ENCODE results near the gene GON4L.
A peak's percentile ranks its signal among the peaks of the same experiment; 100 is the strongest.
"Not testable (repeated sequence)": the region's sequence is repeated elsewhere in the genome, so short reads cannot be mapped to it uniquely, and the experiment has no call there.

GON4L gene

DNA sequence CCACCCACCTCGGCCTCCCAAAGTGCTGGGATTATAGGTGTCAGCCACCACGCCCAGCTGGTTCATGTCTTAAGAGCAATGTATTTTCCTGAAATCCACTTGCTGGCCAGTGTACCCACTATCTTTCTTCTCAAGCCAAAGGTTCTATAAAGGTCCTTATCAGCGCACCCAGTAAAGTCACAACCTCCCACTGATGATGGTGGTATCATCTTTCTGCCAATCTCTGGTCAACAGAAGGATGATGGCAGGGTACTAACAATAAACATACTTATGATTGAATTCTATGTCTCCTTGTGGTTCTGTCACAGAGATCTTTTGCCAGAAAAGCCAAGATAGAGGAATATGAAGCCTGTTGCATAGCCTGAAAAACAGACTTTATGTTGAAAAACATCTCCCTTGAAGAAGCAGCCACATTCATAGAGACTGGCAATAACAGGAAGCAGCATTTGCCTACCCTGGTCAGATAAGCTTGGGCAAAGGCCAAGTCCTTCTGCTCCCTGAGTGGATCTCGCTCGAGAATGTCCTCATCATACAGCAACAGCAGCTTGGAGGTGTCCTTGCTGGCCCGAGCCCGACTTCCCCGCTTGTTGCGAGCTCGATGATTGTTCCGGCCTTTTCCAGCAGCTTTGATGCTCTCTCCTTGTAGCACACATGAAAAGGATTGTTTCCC is 95.1 kb downstream of the GON4L start:
- H3K27me3 ChIP-seq (ENCODE audit: insufficient read depth, low read depth): no peaks in the 10 kb centered on the region
- no peak overlapping the region for H3K4me2 ChIP-seq
- H3K4me3 ChIP-seq (IDR thresholded peaks at IDR 0.05; ENCODE audit: insufficient read depth, low read depth, low read length): no peak overlapping the region
- H3K27ac ChIP-seq: no peak overlapping the region
- H3K9ac ChIP-seq: no peak overlapping the region
- peaks cover 9% of the 10 kb centered on the region; the same call in 1 of the 2 replicates for H3K36me3 ChIP-seq (ENCODE audit: insufficient read depth)
- H4K20me1 ChIP-seq (ENCODE audit: insufficient read depth): no peaks in the 10 kb centered on the region
- TF ChIP-seq, protein P1, sequence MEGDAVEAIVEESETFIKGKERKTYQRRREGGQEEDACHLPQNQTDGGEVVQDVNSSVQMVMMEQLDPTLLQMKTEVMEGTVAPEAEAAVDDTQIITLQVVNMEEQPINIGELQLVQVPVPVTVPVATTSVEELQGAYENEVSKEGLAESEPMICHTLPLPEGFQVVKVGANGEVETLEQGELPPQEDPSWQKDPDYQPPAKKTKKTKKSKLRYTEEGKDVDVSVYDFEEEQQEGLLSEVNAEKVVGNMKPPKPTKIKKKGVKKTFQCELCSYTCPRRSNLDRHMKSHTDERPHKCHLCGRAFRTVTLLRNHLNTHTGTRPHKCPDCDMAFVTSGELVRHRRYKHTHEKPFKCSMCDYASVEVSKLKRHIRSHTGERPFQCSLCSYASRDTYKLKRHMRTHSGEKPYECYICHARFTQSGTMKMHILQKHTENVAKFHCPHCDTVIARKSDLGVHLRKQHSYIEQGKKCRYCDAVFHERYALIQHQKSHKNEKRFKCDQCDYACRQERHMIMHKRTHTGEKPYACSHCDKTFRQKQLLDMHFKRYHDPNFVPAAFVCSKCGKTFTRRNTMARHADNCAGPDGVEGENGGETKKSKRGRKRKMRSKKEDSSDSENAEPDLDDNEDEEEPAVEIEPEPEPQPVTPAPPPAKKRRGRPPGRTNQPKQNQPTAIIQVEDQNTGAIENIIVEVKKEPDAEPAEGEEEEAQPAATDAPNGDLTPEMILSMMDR (conservative IDR thresholded peaks at IDR 0.05; ENCODE audit: low read depth, low read length): no peak
- no peaks in the 10 kb centered on the region for H3K79me2 ChIP-seq (ENCODE audit: insufficient read depth, low read depth)
- H3K4me1 ChIP-seq (ENCODE audit: low read depth, poor library complexity, severe bottlenecking): no peaks in the 10 kb centered on the region
- no peak overlapping the region for H2AFZ ChIP-seq (ENCODE audit: low read depth)

DNA sequence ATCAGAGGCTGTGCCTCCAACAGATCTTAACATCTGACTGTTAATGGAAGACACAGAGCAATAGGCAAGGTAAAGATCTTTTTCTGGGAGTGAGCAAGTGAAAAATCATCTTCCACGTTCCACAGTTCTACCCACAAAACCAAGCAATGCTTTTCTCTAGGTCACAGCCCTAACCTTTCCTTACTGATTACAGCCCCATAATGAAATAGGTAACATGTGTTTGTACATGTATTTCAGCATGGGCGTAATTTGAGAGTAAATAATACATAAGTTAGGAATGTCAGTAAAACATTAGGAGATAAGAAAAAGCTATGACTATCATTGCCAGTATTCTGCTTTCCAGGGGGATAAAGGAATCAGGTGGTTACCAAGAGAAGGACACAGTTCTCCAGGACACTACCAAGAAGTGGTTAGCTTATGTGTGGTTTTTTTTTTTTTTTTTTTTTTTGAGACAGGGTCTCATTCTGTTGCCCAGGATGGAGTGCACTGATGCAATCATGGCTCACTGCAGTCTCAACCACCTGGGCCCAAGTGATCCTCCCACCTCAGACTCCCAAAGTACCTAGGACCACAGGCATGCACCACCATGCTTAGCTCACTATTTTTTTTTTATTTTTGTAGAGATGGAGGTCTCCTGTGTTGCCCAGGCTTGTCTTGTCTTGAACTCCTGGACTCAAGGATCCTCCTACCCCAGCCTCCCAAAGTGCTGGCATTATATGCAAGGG is 96.1 kb downstream of the GON4L start:
- no peaks in the 10 kb centered on the region for H3K27me3 ChIP-seq (ENCODE audit: insufficient read depth, low read depth)
- H3K36me3 ChIP-seq (ENCODE audit: insufficient read depth): peaks cover 4% of the 10 kb centered on the region; the same call in 1 of the 2 replicates
- no peaks in the 10 kb centered on the region for H3K79me2 ChIP-seq (ENCODE audit: insufficient read depth, low read depth)
- TF ChIP-seq, protein P1 (conservative IDR thresholded peaks at IDR 0.05; ENCODE audit: low read depth, low read length): no peak
- no peak overlapping the region for H3K4me2 ChIP-seq
- H4K20me1 ChIP-seq (ENCODE audit: insufficient read depth): no peaks in the 10 kb centered on the region
- H3K4me3 ChIP-seq (IDR thresholded peaks at IDR 0.05; ENCODE audit: insufficient read depth, low read depth, low read length): no peak overlapping the region
- H3K9ac ChIP-seq: no peak overlapping the region
- no peaks in the 10 kb centered on the region for H3K4me1 ChIP-seq (ENCODE audit: low read depth, poor library complexity, severe bottlenecking)
- no peak overlapping the region for H2AFZ ChIP-seq (ENCODE audit: low read depth)
- no peak overlapping the region for H3K27ac ChIP-seq

DNA sequence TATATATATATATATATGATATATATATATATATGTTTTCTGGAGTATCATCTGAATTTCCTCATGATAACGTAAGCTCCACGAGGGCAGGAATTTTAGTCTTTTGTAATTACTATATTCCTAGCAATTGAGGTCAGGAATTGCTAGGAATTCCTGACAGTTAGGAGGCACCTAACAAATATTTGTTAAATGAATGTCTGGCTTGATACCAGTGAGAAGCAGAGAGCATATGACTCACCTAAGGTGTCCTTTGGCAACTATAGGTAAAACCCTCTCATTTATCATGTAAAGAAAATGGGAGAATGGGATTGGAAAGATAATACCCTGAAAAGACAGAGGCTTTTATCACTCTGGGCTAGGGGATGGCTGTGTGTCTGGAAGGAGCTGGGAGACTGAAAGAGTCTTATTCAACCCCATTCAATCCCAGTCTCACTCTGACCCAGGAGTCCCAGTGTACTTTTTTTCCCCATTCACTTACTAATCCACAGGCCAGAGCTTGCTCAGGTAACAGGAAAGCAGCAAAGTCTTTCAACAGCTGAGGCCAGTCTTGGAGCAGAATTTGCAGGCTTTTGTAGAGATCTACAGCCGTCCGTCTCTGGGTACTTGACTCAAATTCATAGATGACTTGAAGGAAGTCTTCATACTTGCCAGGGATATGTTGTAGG is 96.9 kb downstream of the GON4L start:
- no peak overlapping the region for H3K27ac ChIP-seq
- no peaks in the 10 kb centered on the region for H3K4me1 ChIP-seq (ENCODE audit: low read depth, poor library complexity, severe bottlenecking)
- peaks cover 4% of the 10 kb centered on the region; the same call in 1 of the 2 replicates for H3K36me3 ChIP-seq (ENCODE audit: insufficient read depth)
- H3K4me2 ChIP-seq: no peak overlapping the region
- H2AFZ ChIP-seq (ENCODE audit: low read depth): no peak overlapping the region
- TF ChIP-seq, protein P1 (conservative IDR thresholded peaks at IDR 0.05; ENCODE audit: low read depth, low read length): no peak
- H3K9ac ChIP-seq: no peak overlapping the region
- H3K4me3 ChIP-seq (IDR thresholded peaks at IDR 0.05; ENCODE audit: insufficient read depth, low read depth, low read length): no peak overlapping the region
- H3K79me2 ChIP-seq (ENCODE audit: insufficient read depth, low read depth): no peaks in the 10 kb centered on the region
- H4K20me1 ChIP-seq (ENCODE audit: insufficient read depth): no peaks in the 10 kb centered on the region
- H3K27me3 ChIP-seq (ENCODE audit: insufficient read depth, low read depth): no peaks in the 10 kb centered on the region

DNA sequence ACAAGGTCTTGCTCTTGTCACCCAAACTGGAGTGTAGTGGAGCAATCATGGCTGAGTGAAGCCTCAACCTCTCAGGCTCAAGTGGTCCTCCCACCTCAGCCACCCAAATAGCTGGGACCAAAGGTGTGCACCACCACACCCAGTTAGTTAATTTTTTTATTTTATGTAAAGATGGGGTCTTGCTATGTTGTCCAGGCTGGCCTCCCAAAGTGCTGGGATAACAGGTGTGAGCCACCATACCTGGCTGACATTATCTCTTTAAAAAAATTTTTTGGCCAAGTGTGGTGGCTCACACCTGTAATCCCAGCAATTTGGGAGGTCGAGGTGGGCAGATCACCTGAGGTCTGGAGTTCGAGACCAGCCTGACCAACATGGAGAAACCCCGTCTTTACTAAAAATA is 98.0 kb downstream of the GON4L start:
- H3K36me3 ChIP-seq (ENCODE audit: insufficient read depth); H3K27ac ChIP-seq; H3K4me1 ChIP-seq (ENCODE audit: low read depth, poor library complexity, severe bottlenecking): not testable (repeated sequence)

DNA sequence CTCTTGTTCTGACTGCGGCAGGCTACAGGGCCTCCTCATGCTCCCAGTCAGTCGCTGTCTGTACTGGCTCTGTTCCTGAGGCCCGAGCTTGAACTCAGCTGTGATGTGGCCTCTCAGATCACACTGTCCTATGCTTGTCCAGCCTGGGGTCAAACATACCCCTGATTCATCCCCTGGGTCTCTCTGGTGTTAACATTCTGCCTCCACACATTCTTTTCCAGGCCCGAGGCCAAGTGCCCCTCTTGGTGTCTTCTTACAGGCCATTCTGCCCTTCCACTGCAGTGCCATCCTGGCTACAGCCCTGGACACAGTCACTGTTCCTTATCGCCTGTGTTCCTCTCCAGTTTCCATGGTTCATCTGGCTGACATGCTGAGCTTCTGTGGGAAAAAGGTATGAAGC is 108.9 kb downstream of the GON4L start:
- not testable (repeated sequence) for H2AFZ ChIP-seq (ENCODE audit: low read depth); H3K4me3 ChIP-seq (IDR thresholded peaks at IDR 0.05; ENCODE audit: insufficient read depth, low read depth, low read length); H3K79me2 ChIP-seq (ENCODE audit: insufficient read depth, low read depth); H3K27me3 ChIP-seq (ENCODE audit: insufficient read depth, low read depth); H3K27ac ChIP-seq; H3K9ac ChIP-seq; H4K20me1 ChIP-seq (ENCODE audit: insufficient read depth); H3K4me2 ChIP-seq; H3K36me3 ChIP-seq (ENCODE audit: insufficient read depth)
- H3K4me1 ChIP-seq (ENCODE audit: low read depth, poor library complexity, severe bottlenecking): peaks cover 21% of the 10 kb centered on the region

More for the DNA sequence above, 98.0 kb downstream of the GON4L start:
- H2AFZ ChIP-seq (ENCODE audit: low read depth); H3K9ac ChIP-seq; H4K20me1 ChIP-seq (ENCODE audit: insufficient read depth); H3K79me2 ChIP-seq (ENCODE audit: insufficient read depth, low read depth); H3K4me3 ChIP-seq (IDR thresholded peaks at IDR 0.05; ENCODE audit: insufficient read depth, low read depth, low read length); H3K27me3 ChIP-seq (ENCODE audit: insufficient read depth, low read depth); H3K4me2 ChIP-seq: not testable (repeated sequence)

DNA sequence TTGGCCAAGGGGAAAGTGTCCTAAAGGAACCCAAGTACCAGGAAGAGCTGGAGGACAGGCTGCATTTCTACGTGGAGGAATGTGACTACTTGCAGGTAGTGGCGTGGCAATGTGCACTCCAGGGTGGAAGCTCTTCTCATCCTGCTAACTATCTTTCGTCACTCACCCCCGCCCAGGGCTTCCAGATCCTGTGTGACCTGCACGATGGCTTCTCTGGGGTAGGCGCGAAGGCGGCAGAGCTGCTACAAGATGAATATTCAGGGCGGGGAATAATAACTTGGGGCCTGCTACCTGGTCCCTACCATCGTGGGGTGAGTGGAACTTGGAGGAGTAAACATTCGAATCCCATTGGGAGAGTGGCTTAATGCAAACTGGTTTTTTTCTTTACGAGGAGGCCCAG is 109.4 kb downstream of the GON4L start:
- not testable (repeated sequence) for H3K4me2 ChIP-seq; H3K36me3 ChIP-seq (ENCODE audit: insufficient read depth); H4K20me1 ChIP-seq (ENCODE audit: insufficient read depth); H3K4me3 ChIP-seq (IDR thresholded peaks at IDR 0.05; ENCODE audit: insufficient read depth, low read depth, low read length); H3K79me2 ChIP-seq (ENCODE audit: insufficient read depth, low read depth); H3K27ac ChIP-seq; H3K9ac ChIP-seq; H2AFZ ChIP-seq (ENCODE audit: low read depth); H3K27me3 ChIP-seq (ENCODE audit: insufficient read depth, low read depth)
- peaks cover 21% of the 10 kb centered on the region for H3K4me1 ChIP-seq (ENCODE audit: low read depth, poor library complexity, severe bottlenecking)

DNA sequence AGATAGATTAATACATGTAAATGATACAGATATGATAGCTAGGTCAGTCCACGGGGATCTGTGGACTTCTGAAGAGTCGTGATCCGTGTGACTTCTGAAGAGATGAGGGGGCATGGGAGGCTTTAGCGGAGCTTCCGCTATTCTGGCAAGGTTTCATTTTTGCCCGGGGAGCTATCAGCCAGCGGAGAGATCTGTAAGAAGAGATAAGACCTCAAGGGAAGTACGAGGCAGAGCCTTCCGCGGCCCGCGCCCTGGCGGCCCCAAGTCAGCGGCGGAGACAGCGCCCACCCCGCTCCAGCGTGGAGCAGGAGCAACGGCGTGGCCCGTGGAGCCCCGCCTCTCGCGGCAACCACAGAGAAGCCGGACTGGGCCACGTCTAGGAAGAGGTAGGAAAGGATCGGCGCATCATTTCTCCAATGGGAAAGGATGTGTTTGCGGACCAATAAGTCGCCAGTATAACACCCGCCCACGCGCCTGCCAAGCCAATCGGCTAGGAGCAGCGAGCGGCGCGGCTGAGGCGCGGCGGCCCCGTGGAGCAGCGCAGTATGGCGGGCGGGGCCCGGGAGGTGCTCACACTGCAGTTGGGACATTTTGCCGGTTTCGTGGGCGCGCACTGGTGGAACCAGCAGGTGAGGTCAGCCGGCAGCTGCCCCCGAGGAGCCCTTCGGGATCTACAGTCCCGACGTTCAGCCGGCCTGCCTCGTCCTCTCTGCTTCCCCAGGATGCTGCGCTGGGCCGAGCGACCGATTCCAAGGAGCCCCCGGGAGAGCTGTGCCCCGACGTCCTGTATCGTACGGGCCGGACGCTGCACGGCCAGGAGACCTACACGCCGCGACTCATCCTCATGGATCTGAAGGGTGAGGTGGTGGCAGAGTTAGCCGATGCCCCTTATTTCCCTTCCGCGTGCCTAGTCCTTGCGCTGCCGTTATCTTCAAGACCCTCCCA is 111.5 kb downstream of the GON4L start:
- H4K20me1 ChIP-seq (ENCODE audit: insufficient read depth); H3K27me3 ChIP-seq (ENCODE audit: insufficient read depth, low read depth); H3K36me3 ChIP-seq (ENCODE audit: insufficient read depth); H3K79me2 ChIP-seq (ENCODE audit: insufficient read depth, low read depth): not testable (repeated sequence)
- Histone ChIP-seq H3K4me2 (peak overlapping the region; percentile 89), H3K4me1 (ENCODE audit: low read depth, poor library complexity, severe bottlenecking) (peaks cover 12% of the 10 kb centered on the region), H3K27ac (peak overlapping the region; percentile 5), H3K9ac (peak overlapping the region; percentile 29; the same call in 1 of the 2 replicates), H2AFZ (ENCODE audit: low read depth) (peak overlapping the region; percentile 74), H3K4me3 (IDR thresholded peaks at IDR 0.05; ENCODE audit: insufficient read depth, low read depth, low read length) (peak overlapping the region; percentile 99)
